GM19043 (cell line): Measurements from ENCODE around the gene MIGA2.

Experiments
- ATAC-seq: cut with Tn5 transposase; IDR thresholded peaks from one replicate; pipeline ENCODE4 v1.9.1; 2021; ENCODE audit warnings: low read depth; ENCODE audit not compliant: unreplicated experiment

Gene MIGA2

DNA sequence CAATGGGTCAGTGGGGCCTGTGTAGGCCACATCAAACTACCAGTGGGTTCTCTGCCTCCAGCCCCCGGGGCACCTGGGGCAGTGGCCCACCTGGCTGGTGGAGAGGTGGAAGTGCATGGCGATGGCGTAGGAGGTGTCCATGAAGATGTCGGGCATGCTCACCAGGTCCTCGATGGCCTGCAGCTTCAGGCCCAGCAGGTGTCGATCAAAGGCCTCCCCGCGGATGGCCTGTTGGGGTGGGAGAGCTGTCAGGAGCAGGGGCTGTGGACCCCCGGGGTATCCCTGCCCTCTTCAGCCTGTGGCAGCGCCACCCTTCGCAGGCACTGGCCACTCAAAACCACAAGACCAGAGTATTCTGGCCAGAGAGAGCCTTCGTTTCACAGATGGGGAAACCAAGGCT is 59.5 kb downstream of the MIGA2 start:
- ATAC-seq: no peak

- no peak for ATAC-seq
Observed at GRCh38 chr9:129097671-129098306, 61.4 kb downstream of the MIGA2 start.

GRCh38 chr9:129098328-129098727 is 61.9 kb downstream of the MIGA2 start:
- no peak for ATAC-seq

- no peak for ATAC-seq
Observed at GRCh38 chr9:129100383-129101169, 64.2 kb downstream of the MIGA2 start.

DNA sequence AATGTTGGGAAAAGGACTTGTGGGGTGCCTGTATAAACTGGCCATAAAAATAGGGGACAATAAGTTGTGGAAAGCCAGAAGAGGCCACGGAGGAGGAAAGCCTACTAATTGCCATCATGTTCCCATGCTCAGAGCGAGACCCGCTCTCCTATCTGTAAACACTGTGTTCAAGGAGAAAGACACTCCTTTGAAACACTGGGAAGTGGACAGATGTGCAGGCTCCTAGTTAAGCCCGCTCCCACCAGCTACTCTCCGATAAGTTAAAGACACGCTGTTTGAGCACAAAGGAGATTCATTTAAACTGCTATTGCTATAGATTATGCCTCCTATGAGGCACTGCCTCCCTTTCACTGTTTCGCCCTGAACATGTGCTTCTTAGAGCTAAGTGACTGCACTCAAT is 64.9 kb downstream of the MIGA2 start:
- ATAC-seq: no peak

- ATAC-seq: no peak
Observed at GRCh38 chr9:129102095-129102525, 65.7 kb downstream of the MIGA2 start.

- ATAC-seq: no peak
Observed at GRCh38 chr9:129102791-129103594, 66.6 kb downstream of the MIGA2 start.

GRCh38 chr9:129103595-129103965 is 67.2 kb downstream of the MIGA2 start:
- ATAC-seq: no peak

GRCh38 chr9:129104051-129104450 is 67.6 kb downstream of the MIGA2 start:
- ATAC-seq: no peak

DNA sequence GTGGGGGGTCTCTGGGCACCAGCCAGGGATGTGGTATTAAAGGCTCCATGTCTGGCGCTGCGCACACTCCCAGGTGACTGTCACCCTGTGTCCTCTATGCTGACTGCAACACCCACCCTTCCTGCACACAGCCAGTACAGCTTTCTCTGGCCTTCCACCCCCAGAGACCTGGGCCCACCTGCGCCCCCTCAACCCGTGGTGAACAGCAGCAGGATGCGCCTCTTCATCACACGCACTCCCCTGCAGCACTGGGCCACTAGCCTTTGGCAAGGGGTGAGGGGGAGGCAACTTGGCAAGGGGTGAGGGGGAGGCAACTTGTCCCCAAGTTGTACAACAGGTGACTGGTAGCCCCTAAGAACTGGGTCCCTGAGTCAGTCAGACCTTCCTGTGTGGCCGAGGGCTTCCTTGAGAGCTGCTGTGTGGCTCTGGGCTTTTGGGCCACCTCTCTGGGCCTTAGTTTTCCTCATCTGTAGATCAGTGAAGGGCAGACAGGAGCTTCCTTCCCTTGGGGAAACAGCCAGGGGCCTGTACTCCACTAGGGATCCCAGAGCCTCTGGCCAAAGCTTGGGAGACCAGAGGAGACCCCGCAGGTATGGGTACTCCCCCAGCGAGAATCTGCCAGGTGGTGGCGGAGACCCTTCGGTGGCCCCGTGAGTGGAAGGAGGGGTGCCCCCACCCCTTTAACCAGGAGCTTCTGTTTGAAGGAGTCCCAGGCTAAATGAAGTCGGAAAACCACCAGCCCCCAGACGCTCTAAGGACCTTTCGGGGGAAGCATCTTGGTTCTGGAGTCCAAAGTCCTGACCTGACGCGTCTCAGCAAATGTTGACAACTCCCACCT is 69.7 kb downstream of the MIGA2 start:
- no peak for ATAC-seq

DNA sequence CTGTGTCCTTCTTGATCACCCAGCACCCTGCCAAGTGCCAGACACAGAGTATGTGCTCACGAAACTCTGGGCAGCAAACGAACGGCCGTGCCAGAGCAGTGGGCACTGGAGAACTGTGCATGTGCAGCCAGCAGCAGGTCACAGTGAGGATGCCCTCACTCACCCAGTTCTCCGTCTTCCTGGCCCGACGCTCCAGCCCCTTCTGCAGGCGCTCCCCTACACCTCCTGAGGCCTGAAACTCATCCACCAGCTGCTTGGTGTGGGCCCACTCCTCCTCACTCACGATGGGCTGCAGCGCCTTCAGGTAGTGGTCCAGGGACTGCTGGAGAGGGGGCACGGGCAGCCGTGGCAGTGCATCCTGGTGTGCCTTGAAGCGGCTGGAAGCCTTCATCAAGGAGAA is 71.2 kb downstream of the MIGA2 start:
- ATAC-seq: no peak

DNA sequence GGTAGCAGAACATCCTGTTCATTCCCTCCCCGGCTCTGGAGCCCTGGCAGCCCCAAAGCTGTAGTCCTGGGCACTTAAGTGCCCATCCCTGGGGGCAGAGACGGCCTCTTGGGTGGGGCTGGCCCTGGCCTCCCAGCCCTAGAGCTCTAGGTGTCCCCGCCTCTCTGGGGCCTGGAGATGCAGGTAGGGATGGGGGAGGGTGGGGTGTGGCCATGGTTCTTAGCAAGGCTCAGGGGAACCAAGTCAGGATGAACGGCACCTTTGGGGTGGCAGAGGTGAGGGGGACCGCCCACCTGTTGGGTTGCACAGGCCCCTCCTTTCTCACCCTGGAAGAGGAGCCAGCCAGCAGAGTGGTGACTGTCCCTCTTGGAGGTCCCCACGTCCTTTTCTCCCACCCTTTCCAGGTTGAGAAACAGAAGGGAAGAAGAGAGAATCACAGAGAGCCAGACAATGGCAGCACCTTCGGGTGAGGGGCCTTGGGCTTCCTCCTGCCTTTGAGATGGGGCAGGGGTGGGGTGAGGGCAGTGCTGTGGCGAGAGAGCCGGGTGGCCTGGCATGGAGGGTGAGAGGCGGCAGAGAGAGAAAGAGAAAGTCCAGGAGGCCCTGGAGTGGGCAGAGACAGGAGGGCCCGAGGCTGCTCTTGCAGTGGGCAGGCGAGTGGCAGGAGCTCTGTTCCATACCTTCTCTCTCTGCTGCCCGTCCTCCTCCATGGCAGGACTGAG is 71.8 kb downstream of the MIGA2 start:
- no peak for ATAC-seq

- no peak for ATAC-seq
Observed at GRCh38 chr9:129108805-129109536, 72.5 kb downstream of the MIGA2 start.

DNA sequence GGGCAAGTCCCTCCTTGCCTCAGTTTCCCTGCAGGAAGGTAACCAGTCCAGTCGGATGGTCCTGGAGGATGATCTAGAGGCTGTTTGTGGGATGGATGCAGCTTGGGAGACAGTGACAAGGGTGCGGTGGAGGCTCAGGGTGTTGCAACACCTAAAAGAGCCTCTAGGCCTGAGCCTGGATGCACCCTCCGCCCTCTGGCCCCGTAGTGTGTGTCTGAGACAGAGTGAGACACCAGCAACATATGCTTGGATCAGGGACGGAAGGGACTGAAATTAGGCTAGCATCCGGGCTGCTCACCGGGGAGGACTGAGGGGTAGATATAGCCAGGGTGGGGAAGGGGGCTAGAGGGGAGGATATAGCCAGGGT is 73.1 kb downstream of the MIGA2 start:
- ATAC-seq: no peak

DNA sequence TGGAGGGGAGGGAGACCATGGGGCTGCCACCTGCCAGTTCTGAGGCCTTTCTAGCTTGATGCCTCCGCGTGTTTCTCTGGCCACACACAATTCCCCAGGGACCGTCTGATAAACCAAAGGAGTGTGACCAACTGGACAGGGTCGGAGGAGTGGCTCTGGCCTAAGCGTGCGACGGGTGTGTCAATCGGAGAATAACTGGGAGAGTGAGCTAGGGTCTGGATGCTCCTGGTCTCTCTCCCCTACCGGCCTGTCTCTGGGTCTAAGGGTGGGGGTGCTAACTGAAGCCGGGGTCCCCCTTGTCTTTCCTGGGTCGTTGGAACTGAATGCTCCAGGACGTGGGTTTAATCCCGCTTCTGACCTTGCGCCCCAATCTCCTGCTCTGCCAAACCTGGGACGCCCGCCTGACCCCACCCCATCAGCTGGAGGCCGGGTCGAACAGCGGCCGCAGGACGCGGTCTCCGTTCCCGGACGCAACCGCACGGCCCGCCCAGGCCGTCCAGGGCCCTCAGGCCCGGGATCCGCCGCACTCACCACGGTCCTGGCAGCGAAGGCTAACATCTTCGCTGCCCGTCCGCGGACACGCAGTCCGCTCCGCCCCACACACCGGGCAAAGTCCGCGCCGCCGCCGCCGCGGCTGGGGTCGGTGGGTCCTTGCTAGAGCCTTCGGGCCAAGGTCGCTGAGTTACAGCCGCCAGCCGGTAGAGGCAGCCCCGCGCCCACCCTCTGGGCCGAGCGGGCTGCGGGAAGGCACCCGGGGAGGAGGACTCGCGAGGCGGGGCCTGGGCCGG is 73.7 kb downstream of the MIGA2 start:
- ATAC-seq: peak; percentile 15

- ATAC-seq: peak; percentile 85
Observed at GRCh38 chr9:129110740-129111527, 74.5 kb downstream of the MIGA2 start, which contains the start of the genes CRAT and PTPA. TSS of gene CRAT (minus strand) at chr9:129110793. CDS start at chr9:129110509, 284 bp downstream. TSS of gene PTPA (plus strand) at chr9:129111415. CDS start at chr9:129111601, 186 bp downstream.

DNA sequence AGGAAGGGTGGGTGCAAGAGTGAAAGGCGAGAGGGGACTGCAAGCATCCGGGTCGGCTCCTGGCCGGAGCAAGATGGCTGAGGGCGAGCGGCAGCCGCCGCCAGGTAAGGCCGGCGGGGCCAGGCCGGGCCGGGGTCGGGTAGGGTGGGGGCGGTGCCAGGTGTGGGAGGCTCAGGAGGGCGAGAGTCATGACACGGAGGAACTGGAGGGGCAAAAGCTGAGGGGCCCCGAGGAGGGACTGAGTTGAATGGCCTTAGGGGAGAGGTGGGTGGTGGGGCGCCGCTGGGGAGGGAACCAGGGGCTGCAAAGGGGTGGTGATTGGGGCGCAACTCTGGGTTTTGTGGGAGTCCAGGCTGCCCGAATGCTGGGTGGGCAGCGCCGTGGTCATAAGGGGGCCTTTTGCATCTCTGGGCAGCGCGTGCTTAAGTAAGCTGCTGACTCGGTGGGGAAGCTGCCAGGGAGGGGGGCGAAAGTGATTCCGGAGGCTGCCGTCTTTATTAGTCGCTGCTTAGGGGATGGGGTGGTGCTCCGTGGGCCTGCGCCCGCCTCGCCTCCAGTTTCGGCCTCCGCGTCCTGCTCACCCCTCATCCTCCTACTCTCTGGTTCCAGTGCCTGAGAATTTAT is 75.2 kb downstream of the MIGA2 start:
- no peak for ATAC-seq
